Smooth muscle cell (in vitro differentiated cells): Measurements from ENCODE around the gene GRIK5. TPM values are rescaled to one million over a fixed set of nuclear protein-coding genes. Genes with fewer than 3 reads are reported as not detected.
A peak's percentile ranks its signal among the peaks of the same experiment; 100 is the strongest.
"Not testable (repeated sequence)": the region's sequence is repeated elsewhere in the genome, so short reads cannot be mapped to it uniquely, and the experiment has no call there.

ENCODE experiments used
- DNase-seq: peaks from one replicate; lab custom pipeline; 2025; ENCODE audit not compliant: unreplicated experiment; lab: John Stamatoyannopoulos, UW
- H2AFZ ChIP-seq: fragments of 200-600 bp; sonication (generic); 2 replicates; pipeline ENCODE4 v1.6.0; 2016; ENCODE audit warnings: antibody characterized with exemption, low read depth, mild to moderate bottlenecking
- H3F3A ChIP-seq: fragments of 200-600 bp; sonication (generic); 2 replicates; pipeline ENCODE4 v1.6.0; 2017; ENCODE audit warnings: antibody characterized with exemption, low read depth
- H3K27ac ChIP-seq: fragments of 200-600 bp; sonication (generic); 2 replicates; pipeline ENCODE4 v1.5.1; 2016; ENCODE audit warnings: low read depth, mild to moderate bottlenecking
- H3K27me3 ChIP-seq: fragments of 200-600 bp; sonication (generic); 2 replicates; pipeline ENCODE4 v1.6.1; 2016; ENCODE audit warnings: low read depth, mild to moderate bottlenecking
- H3K36me3 ChIP-seq: fragments of 200-600 bp; sonication (generic); 2 replicates; pipeline ENCODE4 v1.5.1; 2016; ENCODE audit warnings: low read depth
- H3K4me1 ChIP-seq: fragments of 200-600 bp; sonication (generic); 2 replicates; pipeline ENCODE4 v1.5.1; 2016; ENCODE audit warnings: low read depth
- H3K4me2 ChIP-seq: fragments of 200-600 bp; sonication (generic); 2 replicates; pipeline ENCODE4 v1.6.0; 2016; ENCODE audit warnings: mild to moderate bottlenecking
- H3K4me3 ChIP-seq: fragments of 200-600 bp; sonication (generic); 2 replicates; pipeline ENCODE4 v1.5.1; 2016; ENCODE audit warnings: mild to moderate bottlenecking
- H3K79me2 ChIP-seq: fragments of 200-600 bp; sonication (generic); 2 replicates; pipeline ENCODE4 v1.6.0; 2016; ENCODE audit warnings: low read depth, mild to moderate bottlenecking
- H3K9ac ChIP-seq: fragments of 200-600 bp; sonication (generic); 2 replicates; pipeline ENCODE4 v1.6.0; 2016; ENCODE audit warnings: low read depth
- H3K9me3 ChIP-seq: fragments of 200-600 bp; sonication (generic); replicated peaks from 2 replicates; pipeline ENCODE4 v1.5.1; 2016; ENCODE audit warnings: low read depth
- H4K20me1 ChIP-seq: fragments of 200-600 bp; sonication (generic); 2 replicates; pipeline ENCODE4 v1.6.0; 2016; ENCODE audit warnings: low read depth
- WGBS: methylation state at CpG from one replicate; pipeline ENCODE4 v1.1.7; 2016; ENCODE audit warnings: low lambda C conversion rate; 5-methylcytosine and 5-hydroxymethylcytosine counted together
- polyA plus RNA-seq: library from polyadenylated mRNA; unstranded; fragments of >200 nt; fragmentation: Nextera tagmentation; extraction: Ambion mirVana; gene quantifications from 2 replicates; pipeline ENCODE4 v1.2.1, GENCODE V29; 2016
- total RNA-seq: library from RNA; depleted of rRNA; stranded (reverse); fragments of >200 nt; gene quantifications from 2 replicates; pipeline ENCODE4 v1.2.3, GENCODE V29; 2014
- TF ChIP-seq, protein P1 (sequence below): fragments of 200-600 bp; sonication (generic); IDR thresholded peaks from 2 replicates; pipeline ENCODE4 v1.5.1; 2017; ENCODE audit warnings: borderline replicate concordance, mild to moderate bottlenecking, antibody characterized with exemption; ENCODE audit not compliant: insufficient read depth, poor library complexity, severe bottlenecking

GRIK5 gene
- total and polyA plus RNA-seq, 2 experiments from 2014 or later: 0.67 to 2.0 TPM

DNA sequence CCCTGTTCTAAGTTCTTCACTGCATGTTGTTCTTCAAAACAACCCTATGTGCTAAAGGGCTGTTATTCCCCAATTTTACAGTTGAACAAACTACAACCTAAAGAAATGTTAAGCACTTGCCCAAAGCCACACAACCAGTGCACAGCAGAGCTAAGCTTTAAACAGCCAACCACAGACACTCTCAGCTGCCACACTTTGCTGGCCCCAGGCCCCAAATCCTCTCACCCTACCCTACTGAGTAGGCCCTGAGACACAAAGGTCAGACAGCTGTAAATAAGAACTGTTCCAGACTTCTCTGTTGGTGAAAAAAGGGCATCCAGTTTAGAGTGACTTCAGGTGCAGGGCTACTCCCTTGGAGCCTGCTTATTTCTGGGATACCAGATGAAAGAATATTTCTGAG is 30.0 kb downstream of the GRIK5 start:
- H3K4me2 ChIP-seq: no peak overlapping the region

DNA sequence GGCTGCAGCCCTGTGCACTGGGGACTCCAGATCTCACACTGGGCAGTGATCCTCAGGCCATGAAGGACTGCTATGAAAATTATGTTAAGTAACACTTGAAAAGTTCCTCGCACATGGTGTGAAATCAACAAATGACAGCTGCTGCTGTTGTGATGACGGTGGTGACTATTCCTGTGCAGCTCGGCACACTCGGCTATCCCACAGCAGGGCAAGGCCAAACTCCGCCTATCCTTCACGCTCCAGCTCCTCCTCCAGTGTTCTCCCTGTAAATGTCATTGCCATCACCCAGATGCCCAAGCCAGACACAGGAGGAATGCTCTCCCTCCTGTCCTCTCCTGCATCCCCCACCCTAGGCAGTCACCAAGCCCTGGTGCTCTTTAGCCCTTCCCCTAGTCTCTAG is 31.3 kb downstream of the GRIK5 start:
- no peak overlapping the region for H3K9ac ChIP-seq
- TF ChIP-seq, protein P1, sequence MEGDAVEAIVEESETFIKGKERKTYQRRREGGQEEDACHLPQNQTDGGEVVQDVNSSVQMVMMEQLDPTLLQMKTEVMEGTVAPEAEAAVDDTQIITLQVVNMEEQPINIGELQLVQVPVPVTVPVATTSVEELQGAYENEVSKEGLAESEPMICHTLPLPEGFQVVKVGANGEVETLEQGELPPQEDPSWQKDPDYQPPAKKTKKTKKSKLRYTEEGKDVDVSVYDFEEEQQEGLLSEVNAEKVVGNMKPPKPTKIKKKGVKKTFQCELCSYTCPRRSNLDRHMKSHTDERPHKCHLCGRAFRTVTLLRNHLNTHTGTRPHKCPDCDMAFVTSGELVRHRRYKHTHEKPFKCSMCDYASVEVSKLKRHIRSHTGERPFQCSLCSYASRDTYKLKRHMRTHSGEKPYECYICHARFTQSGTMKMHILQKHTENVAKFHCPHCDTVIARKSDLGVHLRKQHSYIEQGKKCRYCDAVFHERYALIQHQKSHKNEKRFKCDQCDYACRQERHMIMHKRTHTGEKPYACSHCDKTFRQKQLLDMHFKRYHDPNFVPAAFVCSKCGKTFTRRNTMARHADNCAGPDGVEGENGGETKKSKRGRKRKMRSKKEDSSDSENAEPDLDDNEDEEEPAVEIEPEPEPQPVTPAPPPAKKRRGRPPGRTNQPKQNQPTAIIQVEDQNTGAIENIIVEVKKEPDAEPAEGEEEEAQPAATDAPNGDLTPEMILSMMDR: no peak

More for the DNA sequence above, 30.0 kb downstream of the GRIK5 start:
- TF ChIP-seq, protein P1: no peak
- Histone ChIP-seq H3K27ac (no peak overlapping the region), H3K36me3 (no peaks in the 10 kb centered on the region), H3K27me3 (no peaks in the 10 kb centered on the region), H3K4me3 (no peak overlapping the region), H3K9ac (no peak overlapping the region), H3F3A (no peaks in the 10 kb centered on the region), H3K9me3 (no peaks in the 10 kb centered on the region), H3K4me1 (no peaks in the 10 kb centered on the region), H2AFZ (no peak overlapping the region), H3K79me2 (no peaks in the 10 kb centered on the region), H4K20me1 (no peaks in the 10 kb centered on the region)
- no peak for DNase-seq

GRCh38 chr19:42037649-42038048 is 32.4 kb downstream of the GRIK5 start:
- Histone ChIP-seq H3K4me3 (no peak overlapping the region), H3K36me3 (no peaks in the 10 kb centered on the region), H3K79me2 (no peaks in the 10 kb centered on the region), H3K9me3 (no peaks in the 10 kb centered on the region), H3K27ac (no peak overlapping the region), H3K9ac (no peak overlapping the region), H2AFZ (no peak overlapping the region), H3K27me3 (no peaks in the 10 kb centered on the region), H3K4me1 (no peaks in the 10 kb centered on the region), H4K20me1 (no peaks in the 10 kb centered on the region), H3K4me2 (no peak overlapping the region), H3F3A (no peaks in the 10 kb centered on the region)
- DNase-seq: no peak
- 89% methylated on average over 5 of the region's 5 CpGs for WGBS
- TF ChIP-seq, protein P1: no peak

More for the DNA sequence above, 31.3 kb downstream of the GRIK5 start:
- DNase-seq: no peak
- no peaks in the 10 kb centered on the region for H3F3A ChIP-seq
- 85% methylated on average over 6 of the region's 6 CpGs for WGBS
- no peak overlapping the region for H3K27ac ChIP-seq
- no peaks in the 10 kb centered on the region for H3K36me3 ChIP-seq
- no peak overlapping the region for H2AFZ ChIP-seq
- no peak overlapping the region for H3K4me2 ChIP-seq
- no peaks in the 10 kb centered on the region for H3K9me3 ChIP-seq
- no peaks in the 10 kb centered on the region for H3K79me2 ChIP-seq
- H3K4me3 ChIP-seq: no peak overlapping the region
- no peaks in the 10 kb centered on the region for H3K4me1 ChIP-seq
- no peaks in the 10 kb centered on the region for H3K27me3 ChIP-seq
- no peaks in the 10 kb centered on the region for H4K20me1 ChIP-seq

DNA sequence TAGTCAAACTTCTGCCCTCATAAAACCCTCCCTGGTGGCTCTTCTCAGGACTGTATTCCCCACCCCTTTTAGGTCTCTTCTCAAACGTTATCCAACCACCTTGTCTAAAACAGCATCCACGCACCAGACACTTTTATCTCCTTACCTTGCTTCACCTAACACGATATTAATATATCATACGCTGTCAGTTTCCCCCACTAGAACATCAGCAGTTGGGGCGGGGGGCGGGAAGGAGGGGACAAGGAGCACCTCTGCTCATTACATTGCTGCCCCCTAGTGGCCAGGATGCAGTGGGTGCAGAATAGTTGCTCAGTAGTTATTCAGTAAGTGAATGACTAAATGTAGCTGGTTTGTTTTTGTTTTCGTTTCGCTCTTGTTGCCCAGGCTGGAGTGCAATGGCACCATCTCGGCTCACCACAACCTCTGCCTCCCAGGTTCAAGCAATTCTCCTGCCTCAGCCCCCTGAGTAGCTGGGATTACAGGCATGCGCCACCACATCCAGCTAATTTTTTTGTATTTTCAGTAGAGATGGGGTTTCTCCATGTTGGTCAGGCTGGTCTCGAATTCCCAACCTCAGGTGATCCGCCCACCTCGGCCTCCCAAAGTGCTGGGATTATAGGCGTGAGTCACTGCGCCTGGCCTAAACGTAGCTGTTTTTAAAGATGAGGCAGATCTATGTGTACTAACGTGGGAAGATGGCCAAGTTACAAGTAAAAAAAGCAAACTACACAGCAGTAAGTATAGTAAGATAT is 35.2 kb downstream of the GRIK5 start:
- not testable (repeated sequence) for H3K9me3 ChIP-seq, H3K79me2 ChIP-seq, H3K27me3 ChIP-seq, H3F3A ChIP-seq, H4K20me1 ChIP-seq, H3K36me3 ChIP-seq, H3K4me1 ChIP-seq
- peak overlapping the region; percentile 72 for H3K9ac ChIP-seq
- TF ChIP-seq, protein P1: peak; percentile 95
- WGBS: 23% methylated on average over 17 of the region's 17 CpGs
- peak overlapping the region; percentile 79 for H3K4me2 ChIP-seq
- peak; percentile 2 for DNase-seq
- peak overlapping the region; percentile 40 for H3K4me3 ChIP-seq
- peak overlapping the region; percentile 40 for H2AFZ ChIP-seq
- peak overlapping the region; percentile 51 for H3K27ac ChIP-seq
